Activated CD8-positive, alpha-beta memory T cell treated with anti-CD3 and anti-CD28 coated beads, Interleukin-2, amount 50 U/mL, for 1 hour (primary cell): Measurements from ENCODE around the gene KCNIP2.
"Not testable (repeated sequence)": the region's sequence is repeated elsewhere in the genome, so short reads cannot be mapped to it uniquely, and the experiment has no call there.

Experiments
- DNase-seq: peaks from one replicate; pipeline ENCODE4 v3.0.0-alpha.2; 2020; ENCODE audit errors: extremely low read depth

KCNIP2 gene

DNA sequence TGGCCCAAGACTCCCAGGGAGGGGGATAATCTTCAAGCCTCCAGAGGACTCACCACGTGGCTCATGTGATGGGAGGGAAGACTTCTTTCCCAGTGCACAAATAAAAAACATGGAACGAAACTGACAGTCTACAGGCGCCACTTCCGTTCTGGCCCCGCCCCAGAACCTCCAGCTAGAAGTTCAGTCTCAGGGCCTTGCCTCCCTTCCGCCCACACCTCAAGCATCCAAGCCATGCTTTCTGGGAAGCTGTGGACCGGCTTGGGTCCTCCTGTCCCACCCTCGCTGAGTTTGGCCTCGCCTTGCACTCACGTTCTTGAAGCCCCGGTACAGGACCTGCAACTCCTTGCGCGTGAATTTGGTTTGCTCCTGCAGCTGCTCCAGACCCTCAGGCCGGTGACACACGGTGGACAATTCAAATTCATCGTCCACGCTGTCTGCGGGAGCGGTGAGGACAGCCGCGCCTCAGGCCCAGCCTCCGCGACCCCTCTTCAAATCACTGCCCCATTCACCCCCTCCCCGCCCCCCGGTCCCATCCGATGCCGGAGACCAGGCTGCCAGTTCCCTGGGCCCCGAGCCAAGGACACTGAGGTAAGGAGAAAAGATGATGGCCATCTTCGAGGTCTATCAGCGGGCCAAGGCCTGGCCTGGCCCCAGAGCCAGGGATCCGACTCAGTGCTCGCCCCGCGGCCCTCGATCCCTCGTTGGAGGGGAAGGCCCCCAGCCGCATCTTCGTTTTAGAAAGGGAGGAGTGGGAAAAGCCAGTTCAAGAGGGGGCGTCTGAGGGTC is 14.6 kb downstream of the KCNIP2 start:
- DNase-seq: no peak

DNA sequence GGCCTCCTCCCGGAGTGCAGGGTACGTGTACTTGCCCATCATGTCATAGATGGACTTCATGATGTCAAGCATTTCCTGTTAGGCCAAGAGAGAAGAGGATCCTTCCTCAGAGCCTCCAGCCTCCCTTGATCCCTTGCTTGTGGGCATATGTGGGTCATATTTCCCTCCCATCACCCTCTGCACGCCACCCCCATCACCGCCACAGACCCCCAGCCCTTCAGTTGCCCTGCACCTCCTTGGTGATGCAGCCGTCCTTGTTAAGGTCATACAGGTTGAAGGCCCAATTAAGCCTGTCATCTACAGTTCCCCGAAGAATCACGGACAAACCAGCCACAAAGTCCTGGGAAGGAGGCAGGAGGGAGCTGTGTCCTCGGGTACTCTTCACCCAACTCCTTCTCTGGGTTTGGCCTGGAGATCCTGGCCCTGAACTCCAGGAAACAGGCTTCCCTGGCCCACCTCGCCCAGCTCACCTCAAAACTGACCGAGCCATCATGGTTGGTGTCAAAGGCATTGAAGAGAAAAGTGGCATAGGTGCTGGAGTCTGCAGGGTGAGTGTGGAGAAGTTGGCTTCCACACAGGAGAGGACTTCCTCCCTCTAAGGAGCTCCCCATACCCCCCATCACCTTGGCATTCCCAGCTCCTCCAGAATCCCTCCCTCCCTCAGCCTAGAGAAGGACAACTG is 15.5 kb downstream of the KCNIP2 start:
- no peak for DNase-seq

DNA sequence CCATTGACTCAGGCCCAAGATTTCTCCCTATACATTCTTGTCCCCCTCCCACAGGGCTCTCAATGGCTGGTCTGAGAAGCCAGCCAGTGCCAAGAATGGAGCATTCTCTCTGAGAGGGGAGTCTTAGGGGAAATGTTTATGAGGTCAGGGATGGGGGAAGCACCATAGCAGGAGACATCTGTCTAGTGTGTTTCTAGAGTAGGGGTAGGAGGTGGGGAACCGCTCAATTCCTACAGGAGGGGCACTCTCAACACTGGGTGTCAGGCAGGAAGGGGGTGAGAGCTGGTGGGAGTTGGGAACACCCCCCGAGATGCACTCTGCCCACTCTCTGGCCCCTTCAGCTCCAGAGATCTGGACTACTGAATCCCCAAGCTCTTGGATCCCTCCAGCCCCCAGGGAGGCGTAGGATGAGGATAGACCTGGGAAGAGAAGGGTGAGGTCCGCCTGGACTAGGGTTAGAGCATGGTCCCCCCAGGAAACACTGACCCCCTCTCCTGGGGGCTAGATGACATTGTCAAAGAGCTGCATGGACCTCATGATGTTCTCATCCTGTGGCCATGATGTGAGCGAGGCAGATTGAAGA is 16.7 kb downstream of the KCNIP2 start:
- no peak for DNase-seq

DNA sequence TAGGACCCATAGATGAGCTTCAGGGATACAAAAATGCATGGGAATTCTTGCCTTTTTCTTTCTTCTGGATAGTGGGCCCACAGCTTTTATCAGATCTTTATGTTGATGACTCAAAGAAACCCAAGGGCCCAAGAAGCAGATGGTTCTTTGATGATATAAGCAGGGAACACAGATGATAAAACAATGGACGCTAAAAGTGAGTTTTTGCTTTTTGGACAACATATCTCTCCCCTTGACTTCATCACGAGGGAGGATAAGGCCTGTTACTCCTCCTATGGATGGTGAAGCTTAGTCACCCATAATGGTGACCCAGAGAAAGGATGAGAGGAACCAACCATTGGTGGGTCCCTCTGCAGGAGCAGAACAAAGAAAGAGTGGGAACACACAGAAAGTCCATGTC is 18.9 kb downstream of the KCNIP2 start:
- DNase-seq: no peak

DNA sequence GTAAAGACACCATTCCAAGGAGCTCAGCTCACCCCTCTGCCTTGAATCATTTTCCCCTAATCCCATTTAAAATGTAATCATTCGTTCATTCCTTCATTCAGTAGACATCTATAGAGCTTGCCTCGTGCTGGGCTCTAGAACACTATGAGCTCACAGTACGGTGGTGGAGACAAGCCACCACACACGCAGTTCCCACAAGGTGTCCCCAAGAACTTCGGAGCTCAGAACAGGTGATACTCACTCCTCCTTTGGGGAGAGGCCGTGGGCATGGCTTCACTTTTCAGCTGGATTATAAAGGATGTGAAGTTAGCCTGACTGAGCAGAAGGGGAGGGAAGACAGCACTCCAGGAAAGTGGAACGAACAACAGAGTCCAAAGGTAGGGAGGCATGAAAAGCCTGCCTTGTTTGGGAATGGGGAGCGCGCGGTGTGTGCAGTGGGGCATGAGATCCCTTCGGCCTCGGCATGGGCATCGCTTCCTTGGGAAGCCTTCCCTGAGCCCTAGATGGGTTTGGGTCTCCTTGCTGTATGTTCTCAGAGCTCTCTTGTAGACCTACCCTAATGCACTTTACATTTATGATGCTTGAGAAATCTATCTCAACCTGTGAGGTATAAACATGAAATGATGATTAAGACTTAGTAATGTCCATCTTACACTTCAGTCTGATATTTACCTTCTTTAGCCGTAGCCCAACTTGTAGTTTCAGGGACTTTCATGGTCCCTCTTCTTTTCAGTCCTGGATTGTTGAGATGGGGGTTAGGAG is 24.5 kb downstream of the KCNIP2 start:
- DNase-seq: no peak

DNA sequence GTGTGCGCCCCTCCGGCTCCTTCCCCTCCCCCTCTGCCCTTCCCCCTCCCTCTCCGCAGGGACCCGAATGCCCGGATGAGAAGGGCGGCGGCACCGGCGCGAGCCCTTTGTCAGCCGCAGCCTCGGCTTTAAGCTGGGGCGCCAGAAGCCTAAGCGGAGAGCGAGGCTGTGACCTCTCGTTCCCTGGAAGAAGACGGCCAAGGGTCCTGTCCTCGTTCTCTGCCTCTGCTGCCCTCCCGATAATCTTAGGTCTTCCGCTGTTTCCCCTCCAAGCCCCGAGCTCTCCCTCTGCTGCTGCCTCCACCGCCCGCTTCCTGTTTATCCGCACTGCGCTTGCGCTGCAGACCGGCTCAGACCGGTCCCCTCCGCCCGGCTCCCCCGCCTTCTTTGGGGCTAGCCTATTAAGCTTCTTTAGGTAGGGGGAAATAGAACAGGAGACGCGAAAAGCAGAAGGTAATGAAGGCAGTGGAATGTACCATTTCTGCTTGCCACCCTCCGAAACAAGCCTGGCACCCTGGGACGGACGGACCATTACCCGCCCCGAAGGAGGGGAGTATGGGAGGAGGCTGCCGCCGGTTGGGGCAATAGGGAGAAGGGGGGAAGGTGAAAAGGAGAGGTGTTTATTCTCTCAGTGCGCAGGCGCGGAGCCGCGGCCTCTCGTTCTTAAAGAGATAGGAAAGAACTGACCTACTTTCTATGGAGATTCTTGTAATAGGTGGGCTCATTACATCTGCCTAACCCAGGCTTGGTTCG is 25.3 kb downstream of the KCNIP2 start, which contains the start of gene OGA:
Gene OGA, minus strand, starts transcription at position 326 of the 753 bp plus-strand sequence. CDS start 422 bp downstream, outside the sequence.
- DNase-seq: peak; percentile 96

DNA sequence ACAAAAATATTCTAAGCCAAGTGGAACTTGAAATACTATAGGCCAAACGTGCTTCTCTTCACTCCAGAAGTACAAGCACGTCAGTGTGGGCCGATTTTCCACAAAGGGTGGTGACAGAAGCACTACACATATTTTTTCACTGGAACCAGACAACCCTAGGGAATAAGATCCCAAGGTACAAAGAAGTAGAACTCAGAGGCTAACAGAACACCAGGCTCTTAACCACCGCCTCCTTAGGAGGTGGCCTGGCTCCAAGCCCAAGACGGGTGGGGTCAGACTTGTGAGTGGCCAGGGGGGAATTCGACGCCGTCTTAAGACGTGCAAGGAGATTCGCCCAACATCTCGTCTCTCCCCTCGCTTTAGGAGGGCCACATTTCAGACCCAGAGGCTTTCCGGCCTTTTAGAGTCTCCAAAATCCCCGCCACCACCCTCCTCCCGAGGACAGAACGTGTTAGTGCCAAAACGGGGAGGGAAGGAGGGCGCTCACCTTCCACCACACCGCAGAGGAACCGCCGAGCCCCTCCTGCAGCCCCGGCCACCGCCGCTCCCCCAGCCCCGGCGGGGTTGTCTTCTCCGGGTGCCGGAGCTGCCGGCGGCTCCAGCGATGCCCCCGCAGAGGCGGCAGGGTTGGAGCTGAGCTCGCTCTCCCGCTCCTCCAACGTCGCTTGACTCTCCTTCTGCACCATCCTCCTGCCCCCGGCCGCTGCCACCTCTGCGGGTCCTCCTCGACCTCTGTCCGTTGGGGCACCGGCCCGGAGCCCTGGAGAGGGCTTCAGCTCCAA is 26.1 kb downstream of the KCNIP2 start:
- no peak for DNase-seq

DNA sequence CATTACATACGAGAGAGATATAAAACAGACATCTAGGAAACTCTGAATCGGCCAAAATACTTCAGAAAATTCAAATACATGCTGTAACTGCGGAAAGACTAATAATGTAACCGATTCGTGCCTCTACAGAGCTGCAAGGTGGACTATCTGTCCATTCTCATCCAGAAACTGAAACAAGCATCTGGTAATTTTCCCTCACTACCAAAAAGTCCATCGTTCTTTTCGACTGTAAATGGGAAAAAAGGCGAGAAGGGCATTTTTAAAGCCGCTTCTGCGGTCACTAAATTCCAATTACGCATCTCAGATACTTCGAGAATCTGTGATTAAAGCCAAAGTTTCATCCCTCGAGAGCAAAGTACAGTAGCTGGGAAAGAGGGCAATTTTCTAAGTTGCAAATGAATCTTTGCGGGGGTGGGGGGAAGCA is 26.7 kb downstream of the KCNIP2 start:
- DNase-seq: no peak

DNA sequence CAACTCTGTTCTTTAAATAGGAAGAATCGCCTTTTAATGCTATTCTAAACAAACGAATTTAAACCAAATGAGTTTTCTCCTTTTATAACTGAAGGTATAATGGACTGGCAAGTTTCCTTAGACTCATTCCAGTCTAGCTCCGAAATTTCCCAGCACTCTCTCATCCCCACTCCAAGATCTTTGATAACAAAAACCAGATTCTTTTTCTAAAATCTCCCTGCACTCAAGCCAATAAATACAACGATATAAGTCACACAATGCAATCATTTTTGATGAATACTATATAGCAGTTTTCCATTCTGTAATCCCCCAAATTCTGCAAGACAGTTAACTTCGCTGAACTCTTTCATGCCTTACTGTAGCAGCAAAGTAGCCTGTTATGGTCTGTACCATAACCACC is 27.2 kb downstream of the KCNIP2 start:
- no peak for DNase-seq

DNA sequence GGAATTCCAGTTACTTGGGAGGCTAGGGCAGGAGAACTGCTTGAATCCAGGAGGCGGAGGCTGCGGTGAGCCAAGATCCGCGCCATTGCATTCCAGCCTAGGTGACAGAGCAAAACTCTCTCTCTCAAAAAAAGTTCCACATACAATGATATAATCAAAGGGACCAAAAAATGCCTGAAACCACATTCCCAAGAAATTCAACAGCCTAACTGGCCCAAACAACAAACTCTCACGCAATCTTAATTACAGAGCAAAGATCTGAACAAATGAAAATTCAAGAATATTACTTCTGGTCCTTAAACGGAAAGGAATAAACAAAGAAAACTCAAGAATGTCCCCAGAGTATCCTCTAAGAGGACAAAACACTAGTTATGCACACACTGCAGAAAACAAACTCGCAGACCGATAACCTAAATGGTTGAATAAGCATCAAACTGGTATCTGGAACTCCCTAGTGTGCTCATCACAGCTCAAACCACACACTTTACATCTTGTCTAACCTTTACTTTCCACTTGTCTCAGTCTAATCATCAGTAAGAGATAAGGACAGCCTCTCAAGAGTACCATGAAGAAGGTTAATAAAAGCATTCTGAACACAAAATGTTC is 29.0 kb downstream of the KCNIP2 start:
- DNase-seq: no peak

DNA sequence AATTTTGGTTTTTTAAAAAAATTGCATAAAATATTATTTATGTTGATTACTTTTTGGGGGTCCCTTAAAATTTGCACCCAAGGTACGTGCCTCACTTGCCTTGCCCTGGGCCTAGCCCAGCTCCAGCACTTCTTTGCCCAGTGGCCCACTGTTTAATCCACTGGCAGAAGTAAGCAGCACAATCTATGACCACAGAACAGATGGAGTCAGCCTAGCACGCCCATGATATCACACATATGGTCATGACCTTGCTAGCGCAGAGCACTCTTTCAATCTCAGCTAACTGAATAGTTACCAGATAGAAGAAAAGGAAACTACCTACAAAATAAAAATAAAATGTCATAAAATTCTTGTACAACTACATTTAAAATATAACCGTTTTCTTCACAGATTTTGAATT is 31.0 kb downstream of the KCNIP2 start:
- no peak for DNase-seq

DNA sequence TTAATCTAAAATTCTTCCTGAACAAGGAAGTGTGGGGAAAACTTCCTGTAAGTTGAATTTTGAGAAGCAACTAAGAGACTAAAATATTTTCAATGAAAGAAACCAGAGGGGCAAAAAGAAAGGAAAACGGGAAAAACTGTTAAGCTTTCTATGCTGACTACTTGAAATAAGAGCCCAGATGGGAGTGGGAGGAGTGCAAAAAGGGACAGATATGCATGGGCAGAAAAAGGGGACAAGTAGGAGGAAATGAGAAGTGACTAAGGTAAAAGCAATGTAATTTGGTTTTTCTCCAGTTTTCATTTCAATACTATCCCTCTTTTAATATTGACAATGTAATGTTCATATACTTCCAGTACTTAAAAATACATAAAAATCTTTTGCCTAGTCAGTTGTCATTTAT is 36.4 kb downstream of the KCNIP2 start:
- no peak for DNase-seq

DNA sequence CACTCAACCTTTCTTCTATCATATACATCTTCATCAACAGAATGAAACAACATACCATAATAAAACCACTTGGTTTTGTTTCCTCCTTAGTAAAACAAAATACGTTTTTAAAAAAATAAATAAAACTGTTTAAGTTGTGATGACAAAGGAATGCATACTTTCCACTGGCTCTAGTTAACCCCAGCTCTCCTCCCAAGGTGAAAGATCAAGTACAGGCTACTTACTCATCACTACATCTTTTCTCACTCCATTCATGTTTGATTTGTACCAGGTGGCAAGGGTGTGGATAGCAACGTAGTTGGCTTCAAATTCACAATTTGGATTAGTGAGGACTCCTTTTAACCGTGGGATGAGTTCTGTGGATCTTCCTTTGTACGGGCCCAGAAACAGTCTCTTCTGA is 40.1 kb downstream of the KCNIP2 start:
- no peak for DNase-seq

DNA sequence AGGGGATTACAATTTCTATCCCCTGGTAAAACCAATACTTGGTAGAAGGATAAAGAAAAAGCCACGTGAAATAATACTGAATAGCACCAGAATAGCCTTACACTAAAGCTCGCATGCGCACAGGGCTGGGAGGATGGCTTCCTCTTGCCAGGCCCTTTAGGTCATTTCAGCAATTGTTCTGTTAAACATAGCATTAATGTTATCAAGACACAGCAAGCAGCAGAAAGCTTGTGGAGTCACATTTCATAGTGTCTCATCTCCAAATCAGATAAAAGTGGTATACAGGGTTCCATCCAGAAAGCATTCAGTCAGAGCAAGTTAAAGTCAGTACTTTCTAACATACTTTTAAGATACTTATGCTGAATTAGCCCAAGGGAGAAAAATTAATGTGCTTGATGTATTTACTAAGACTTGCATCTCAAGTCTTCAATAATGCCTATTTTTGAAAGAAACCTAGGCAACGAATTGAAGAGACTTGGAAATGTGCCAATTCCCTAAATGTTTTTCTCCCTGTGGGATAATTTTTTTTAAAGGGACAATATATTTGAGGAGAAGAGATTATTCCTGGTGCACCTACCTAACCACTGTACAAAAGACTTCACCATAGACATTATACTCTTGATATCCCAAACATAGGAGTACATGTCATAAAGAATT is 46.1 kb downstream of the KCNIP2 start:
- no peak for DNase-seq

DNA sequence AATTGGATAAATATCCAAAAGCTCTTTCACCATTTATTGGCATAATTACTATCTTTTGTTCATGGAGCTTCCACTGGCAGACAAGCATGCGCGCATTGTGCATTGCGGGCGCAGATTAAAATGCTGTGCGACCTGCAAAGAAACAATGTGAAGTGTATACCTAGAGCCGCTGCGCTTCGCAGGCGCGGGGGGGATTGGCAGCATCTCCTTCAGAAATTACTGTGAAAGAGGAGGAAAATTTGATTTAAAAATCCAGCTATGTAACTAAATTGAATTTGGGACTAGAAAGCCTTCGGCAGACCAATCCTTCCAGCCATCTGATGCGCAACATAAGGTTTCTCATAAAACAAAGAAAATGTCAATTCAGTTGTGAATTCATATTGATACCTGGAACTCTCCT is 50.1 kb downstream of the KCNIP2 start:
- no peak for DNase-seq

DNA sequence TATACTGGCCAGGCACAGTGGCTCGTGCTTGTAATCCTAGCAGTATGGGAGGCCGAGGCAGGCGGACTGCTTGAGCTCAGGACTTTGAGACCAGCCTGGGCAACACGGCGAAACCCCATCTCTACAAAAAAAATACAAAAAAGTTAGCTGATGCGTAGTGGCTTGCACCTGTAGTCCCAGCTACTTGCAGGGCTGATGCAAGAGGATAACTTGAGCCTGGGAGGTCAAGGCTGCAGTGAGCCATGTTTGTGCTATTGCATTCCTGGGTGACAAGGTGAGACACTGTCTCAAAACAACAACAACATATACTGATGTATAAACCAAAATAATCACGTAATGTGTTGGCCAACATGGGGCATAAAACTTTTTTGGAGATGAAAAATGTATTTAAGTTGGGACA is 53.9 kb downstream of the KCNIP2 start:
- DNase-seq: no peak

DNA sequence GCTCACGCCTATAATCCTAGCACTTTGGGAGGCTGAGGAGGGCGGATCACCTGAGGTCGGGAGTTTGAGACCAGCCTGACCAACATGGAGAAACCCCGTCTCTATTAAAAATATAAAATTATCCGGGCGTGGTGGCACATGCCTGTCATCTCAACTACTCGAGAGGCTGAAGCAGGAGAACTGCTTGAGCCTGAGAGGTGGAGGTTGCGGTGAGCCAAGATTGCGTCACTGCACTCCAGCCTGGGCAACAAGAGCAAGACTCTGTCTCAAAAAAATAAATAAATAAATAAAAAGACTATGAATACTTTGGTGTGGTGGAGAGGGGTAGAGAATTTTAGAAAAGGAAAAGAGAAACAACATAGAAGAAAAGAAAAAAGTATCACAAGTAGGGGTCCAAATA is 54.4 kb downstream of the KCNIP2 start:
- DNase-seq: not testable (repeated sequence)

DNA sequence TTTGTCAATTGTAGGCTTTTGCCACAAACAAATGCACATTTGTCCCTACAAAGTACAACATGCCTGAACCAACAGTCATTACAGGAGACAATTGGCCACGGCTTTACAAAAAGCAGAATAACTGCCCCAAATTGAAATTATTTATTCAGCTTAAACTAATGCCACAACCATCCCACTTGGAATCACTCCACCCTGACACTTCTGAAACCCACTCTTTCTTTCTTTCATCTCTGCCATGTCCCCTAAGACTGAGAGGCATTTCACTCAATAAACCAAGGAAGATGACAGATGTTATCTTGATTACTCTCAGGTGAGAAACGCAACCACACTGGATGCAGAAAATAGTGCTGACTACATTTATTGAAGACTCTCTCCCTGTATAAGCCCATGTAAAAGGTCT is 57.8 kb downstream of the KCNIP2 start:
- DNase-seq: no peak

DNA sequence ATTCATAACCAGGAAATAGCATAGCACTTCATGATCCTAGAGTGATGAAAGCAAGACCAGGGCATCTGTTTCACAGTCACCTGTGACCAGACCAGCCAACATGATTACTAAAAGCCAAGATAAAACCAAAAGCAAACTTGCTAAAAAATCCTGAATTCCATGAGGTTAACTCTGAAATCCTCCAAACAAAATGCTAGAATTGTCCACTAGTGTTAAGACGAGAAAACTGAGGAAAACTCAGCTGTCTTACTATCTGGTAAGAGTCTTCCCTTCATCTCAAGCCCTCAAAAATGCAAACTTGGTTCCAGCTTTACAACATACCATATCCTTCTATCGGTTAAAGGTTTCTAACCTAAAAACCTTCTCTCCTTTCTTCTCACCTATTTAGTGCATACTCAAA is 59.0 kb downstream of the KCNIP2 start:
- no peak for DNase-seq

DNA sequence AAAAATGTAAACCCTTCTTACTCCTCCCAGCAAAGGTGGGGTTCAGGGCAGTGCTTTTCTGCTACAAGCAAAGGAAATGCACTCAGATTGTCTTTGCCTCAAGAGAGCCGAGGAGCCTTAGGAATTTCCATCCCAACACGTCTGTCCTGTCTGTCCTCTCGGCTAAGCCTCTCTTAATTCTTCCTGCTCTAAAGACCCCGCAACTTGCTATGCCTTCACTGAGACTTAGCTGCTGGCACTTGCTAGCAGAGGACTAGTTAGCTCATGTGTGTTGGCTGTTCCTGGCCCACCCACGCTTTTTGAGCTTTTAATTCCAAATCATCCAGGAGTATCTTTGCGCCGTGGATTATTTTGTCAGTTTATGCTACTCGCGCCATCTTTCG is 59.9 kb downstream of the KCNIP2 start:
- DNase-seq: no peak
